ENCODE measurements around the gene CALHM3.
"Not testable (repeated sequence)": the region's sequence is repeated elsewhere in the genome, so short reads cannot be mapped to it uniquely, and the experiment has no call there.

GRCh38 chr10:103486635-103487409 lies 7.8 kb upstream of the CALHM3 start:
- not testable (repeated sequence) for TF ChIP-seq CTCF (IDR thresholded peaks at IDR 0.05); EP300 (IDR thresholded peaks at IDR 0.05; ENCODE audit: borderline replicate concordance in 1 of 2, low read depth in 1 of 2, low read length in 1 of 2); RXRA (IDR thresholded peaks at IDR 0.05; ENCODE audit: borderline replicate concordance, low read depth); REST (IDR thresholded peaks at IDR 0.05; ENCODE audit: low read depth, low read length)
